CD14-positive monocyte (primary cell): ENCODE measurements around the gene CCL19. TPM values are rescaled to one million over a fixed set of nuclear protein-coding genes. Genes with fewer than 3 reads are reported as not detected.

Experiments
- DNase-seq, 3 donors: peaks; one replicate each; pipeline ENCODE4 v3.0.0-alpha.2; 2011 to 2022
- H2AFZ ChIP-seq: 2 replicates; pipeline ENCODE4 v1.6.0; 2012; ENCODE audit warnings: mild to moderate bottlenecking, low read depth, low read length, inconsistent platforms; ENCODE audit not compliant: insufficient read depth, poor library complexity, severe bottlenecking
- H3K27ac ChIP-seq, 2 donors: 1 replicate in 1 of 2; 2 replicates in 1 of 2; pipeline ENCODE4 v1.5.1; 2012 to 2013; ENCODE audit warnings: low read length in 2 of 2, control low read depth in 1 of 2, inconsistent platforms in 1 of 2, low read depth in 1 of 2, mild to moderate bottlenecking in 1 of 2
- H3K27me3 ChIP-seq, 2 donors: one replicate each; pipeline versions ENCODE4 v1.6.0 to v1.6.1; 2011 to 2013; ENCODE audit warnings: low read length in 2 of 2; ENCODE audit not compliant: control insufficient read depth in 2 of 2, insufficient read depth in 2 of 2
- H3K36me3 ChIP-seq, 2 donors: replicated peaks in 1 of 2; 1 replicate in 1 of 2; 2 replicates in 1 of 2; pipeline versions ENCODE4 v1.5.1 to v1.6.1; 2012 to 2013; ENCODE audit warnings: low read length in 2 of 2, control low read depth in 1 of 2, inconsistent platforms in 1 of 2, mild to moderate bottlenecking in 1 of 2; ENCODE audit not compliant: insufficient read depth in 2 of 2, control insufficient read depth in 1 of 2
- H3K4me1 ChIP-seq, 2 donors: 1 replicate in 1 of 2; 2 replicates in 1 of 2; pipeline versions ENCODE4 v1.5.1 to v1.6.1; 2012 to 2013; ENCODE audit warnings: low read length in 2 of 2, control low read depth in 1 of 2, inconsistent platforms in 1 of 2, mild to moderate bottlenecking in 1 of 2, moderate library complexity in 1 of 2; ENCODE audit not compliant: insufficient read depth in 2 of 2, control insufficient read depth in 1 of 2
- H3K4me2 ChIP-seq: replicated peaks from 2 replicates; pipeline ENCODE3; 2012; ENCODE audit warnings: low read length, moderate library complexity, mild to moderate bottlenecking; ENCODE audit not compliant: poor library complexity, severe bottlenecking; ENCODE audit errors: extremely low read depth
- H3K4me3 ChIP-seq, 3 experiments: fragments of 200-600 bp in 1 of 3; sonication (generic) in 1 of 3; replicated peaks in 1 of 3; 1 replicate in 2 of 3; 2 replicates in 1 of 3; pipeline ENCODE4 v1.5.1; 2011 to 2013; ENCODE audit warnings: low read length in 3 of 3, mild to moderate bottlenecking in 3 of 3, control low read depth in 2 of 3, low read depth in 2 of 3, inconsistent platforms in 1 of 3, moderate library complexity in 1 of 3
- H3K79me2 ChIP-seq: 2 replicates; pipeline ENCODE4 v1.6.0; 2012; ENCODE audit warnings: mild to moderate bottlenecking, control low read depth, inconsistent platforms, low read length, moderate library complexity; ENCODE audit not compliant: insufficient read depth
- H3K9ac ChIP-seq: 2 replicates; pipeline ENCODE4 v1.6.0; 2017; ENCODE audit warnings: low read length, mild to moderate bottlenecking; ENCODE audit not compliant: insufficient read depth, poor library complexity, severe bottlenecking
- H3K9me3 ChIP-seq, 2 donors: replicated peaks in 1 of 2; 1 replicate in 1 of 2; 2 replicates in 1 of 2; pipeline versions ENCODE4 v1.5.1 to v1.6.1; 2012 to 2013; ENCODE audit warnings: low read length in 2 of 2, control low read depth in 1 of 2; ENCODE audit not compliant: control insufficient read depth in 1 of 2, insufficient read depth in 1 of 2
- H4K20me1 ChIP-seq: 2 replicates; pipeline ENCODE4 v1.6.0; 2012; ENCODE audit warnings: mild to moderate bottlenecking, low read length, control low read depth, moderate library complexity; ENCODE audit not compliant: insufficient read depth
- H3K27ac Mint-ChIP-seq, 7 donors: one replicate each; pipeline ENCODE4 v1.8.0; 2020; ENCODE audit warnings: mild to moderate bottlenecking in 7 of 7, mixed read lengths in 7 of 7, moderate library complexity in 6 of 7, inconsistent platforms in 2 of 7
- H3K27me3 Mint-ChIP-seq, 3 donors: one replicate each; pipeline ENCODE4 v1.8.0; 2021 to 2022; ENCODE audit warnings: low read depth in 3 of 3, mild to moderate bottlenecking in 3 of 3, mixed read lengths in 3 of 3, moderate library complexity in 3 of 3, inconsistent platforms in 1 of 3
- H3K36me3 Mint-ChIP-seq, 2 donors: one replicate each; pipeline ENCODE4 v1.8.0; 2020; ENCODE audit warnings: mixed read lengths in 2 of 2, inconsistent platforms in 1 of 2, mild to moderate bottlenecking in 1 of 2
- H3K4me1 Mint-ChIP-seq: one replicate; pipeline ENCODE4 v1.8.0; 2020; ENCODE audit warnings: mild to moderate bottlenecking, mixed read lengths
- H3K4me3 Mint-ChIP-seq, 2 donors: one replicate each; pipeline ENCODE4 v1.8.0; 2020; ENCODE audit warnings: mild to moderate bottlenecking in 2 of 2, mixed read lengths in 2 of 2, moderate library complexity in 1 of 2
- H3K9me3 Mint-ChIP-seq, 7 donors: one replicate each; pipeline ENCODE4 v1.8.0; 2020 to 2022; ENCODE audit warnings: mixed read lengths in 7 of 7, mild to moderate bottlenecking in 6 of 7, moderate library complexity in 6 of 7, inconsistent platforms in 2 of 7
- WGBS: methylation state at CpG from one replicate; pipeline ENCODE4 v1.1.5; 2013; ENCODE audit warnings: missing lambda C conversion rate; ENCODE audit not compliant: insufficient coverage; 5-methylcytosine and 5-hydroxymethylcytosine counted together
- intact Hi-C, 2 donors: fragments of 100-400 bp; cut with micrococcal nuclease; formaldehyde crosslinking; loops; one replicate each; pipeline versions ENCODE4 v1.15.0 to v1.15.1; 2023
- polyA plus RNA-seq, 3 donors: library from polyadenylated mRNA; depleted of rRNA in 1 of 3; unstranded in 2 of 3; stranded (reverse) in 1 of 3; fragments of 300-500 nt in 2 of 3; fragments of >200 nt in 1 of 3; fragmentation: Illumina TruSeq in 2 of 3; gene quantifications; 1 replicate in 2 of 3; 2 replicates in 1 of 3; pipeline ENCODE4 v1.2.3, GENCODE V29; 2012 to 2021
- TF ChIP-seq, protein P1 (sequence below): fragments of 200-600 bp; IDR thresholded peaks from one replicate; pipeline ENCODE4 v1.8.0; 2022; ENCODE audit warnings: antibody characterized with exemption, mild to moderate bottlenecking

Gene CCL19
- polyA plus RNA-seq, 3 donors, result 0.21 TPM; not detected in 2

DNA sequence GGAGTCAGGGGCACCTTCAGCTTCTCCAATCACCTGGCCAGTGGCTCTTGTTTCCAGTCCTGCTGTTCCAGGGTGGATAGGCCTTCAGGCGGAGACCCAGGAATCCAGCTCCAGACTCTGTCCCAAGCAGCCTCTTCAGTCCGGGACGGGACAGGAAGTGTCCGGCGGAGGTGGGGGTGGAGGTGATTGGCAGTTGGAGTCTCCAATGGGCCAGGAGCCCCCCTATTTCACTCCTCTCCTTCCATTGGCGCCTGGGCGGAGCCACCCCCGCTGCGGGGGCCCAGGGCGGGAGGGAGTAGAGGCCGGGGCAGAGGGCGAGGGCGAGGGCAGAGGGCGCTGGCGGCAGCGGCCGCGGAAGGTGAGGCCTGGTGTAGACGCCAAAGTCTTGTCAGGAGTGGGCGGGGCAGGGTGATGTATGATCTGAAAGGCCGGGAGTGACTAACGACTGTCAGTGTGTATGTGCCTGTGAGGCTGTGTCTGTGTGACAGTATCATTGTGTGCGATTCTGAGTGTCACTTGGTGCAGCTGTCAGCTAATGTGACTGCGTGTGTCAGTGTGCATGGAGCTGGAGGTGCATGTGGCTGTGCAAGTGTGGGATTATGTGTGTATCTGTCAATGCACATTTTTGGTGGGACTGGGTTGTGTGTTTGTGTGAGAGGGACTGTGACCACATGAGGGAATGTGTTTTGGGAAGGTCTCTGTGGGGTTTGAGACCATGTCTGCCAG is 39.0 kb downstream of the CCL19 start, which contains the start of gene IL11RA:
Gene IL11RA (plus strand): TSS at position 310 of the 726 bp plus-strand sequence. CDS start 3,033 bp downstream, outside the sequence.
- no peak within 1 kb of the TSS for H3K9ac ChIP-seq
- H3K9me3 ChIP-seq, result no peaks in the 10 kb centered on the region
- H3K79me2 ChIP-seq, result peaks cover 2% of the 10 kb centered on the region
- peak within 1 kb of the TSS; percentile 54 to 72 for H3K4me3 Mint-ChIP-seq
- H2AFZ ChIP-seq, result peak within 1 kb of the TSS; percentile 50
- peaks cover 11% of the 10 kb centered on the region for H4K20me1 ChIP-seq
- peaks cover 18 to 30% of the 10 kb centered on the region in 2 donors for H3K36me3 ChIP-seq
- peaks cover 37% of the 10 kb centered on the region for H3K4me1 Mint-ChIP-seq
- peaks cover 34 to 44% of the 10 kb centered on the region in 2 donors for H3K36me3 Mint-ChIP-seq
- H3K4me1 ChIP-seq, result peaks cover 15 to 20% of the 10 kb centered on the region in 2 donors
- no peak within 1 kb of the TSS for H3K27ac ChIP-seq
- whole genome bisulfite sequencing, result 37% methylated on average over 19 of the region's 24 CpGs
- TF ChIP-seq, protein P1, sequence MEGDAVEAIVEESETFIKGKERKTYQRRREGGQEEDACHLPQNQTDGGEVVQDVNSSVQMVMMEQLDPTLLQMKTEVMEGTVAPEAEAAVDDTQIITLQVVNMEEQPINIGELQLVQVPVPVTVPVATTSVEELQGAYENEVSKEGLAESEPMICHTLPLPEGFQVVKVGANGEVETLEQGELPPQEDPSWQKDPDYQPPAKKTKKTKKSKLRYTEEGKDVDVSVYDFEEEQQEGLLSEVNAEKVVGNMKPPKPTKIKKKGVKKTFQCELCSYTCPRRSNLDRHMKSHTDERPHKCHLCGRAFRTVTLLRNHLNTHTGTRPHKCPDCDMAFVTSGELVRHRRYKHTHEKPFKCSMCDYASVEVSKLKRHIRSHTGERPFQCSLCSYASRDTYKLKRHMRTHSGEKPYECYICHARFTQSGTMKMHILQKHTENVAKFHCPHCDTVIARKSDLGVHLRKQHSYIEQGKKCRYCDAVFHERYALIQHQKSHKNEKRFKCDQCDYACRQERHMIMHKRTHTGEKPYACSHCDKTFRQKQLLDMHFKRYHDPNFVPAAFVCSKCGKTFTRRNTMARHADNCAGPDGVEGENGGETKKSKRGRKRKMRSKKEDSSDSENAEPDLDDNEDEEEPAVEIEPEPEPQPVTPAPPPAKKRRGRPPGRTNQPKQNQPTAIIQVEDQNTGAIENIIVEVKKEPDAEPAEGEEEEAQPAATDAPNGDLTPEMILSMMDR, result no peak
- H3K4me3 ChIP-seq, result peak within 1 kb of the TSS in 1 of 3 experiments; percentile 42
- H3K27me3 ChIP-seq, result no peaks in the 10 kb centered on the region
- peaks cover 6 to 14% (median 8%) of the 10 kb centered on the region in 3 donors for H3K27me3 Mint-ChIP-seq
- intact Hi-C loops, result no loop called here
- peak; percentile 32 to 64 (median 41) for DNase-seq
- peak within 1 kb of the TSS in 2 of 7 donors; percentile 1 to 26 for H3K27ac Mint-ChIP-seq
- H3K9me3 Mint-ChIP-seq, result peaks cover 0 to 4% (median 0%) of the 10 kb centered on the region in 7 donors
- H3K4me2 ChIP-seq, result peak within 1 kb of the TSS; percentile 46

DNA sequence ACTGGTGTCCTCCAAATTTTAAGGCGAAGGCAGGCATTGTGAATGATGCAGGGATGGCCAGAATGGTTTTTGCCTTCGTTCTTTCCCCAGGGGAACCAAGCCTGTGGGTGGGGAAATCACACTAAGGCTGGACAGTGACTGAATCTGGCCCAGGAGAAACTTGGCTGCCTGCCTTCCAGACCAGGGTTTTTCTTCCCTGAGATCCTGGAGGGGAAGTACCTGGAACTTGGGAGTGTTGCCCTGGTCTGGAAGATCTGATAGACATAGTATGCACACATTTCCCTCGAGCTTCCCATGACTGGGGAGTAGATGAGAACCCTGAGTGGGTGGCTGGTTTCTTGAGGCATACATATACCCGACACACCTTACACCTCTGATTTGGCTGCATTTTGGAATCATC is 39.8 kb downstream of the CCL19 start:
- WGBS, result 100% methylated on average over 1 of the region's 4 CpGs
- Histone ChIP-seq H3K9me3 (no peaks in the 10 kb centered on the region), H3K9ac (no peak overlapping the region), H3K79me2 (peaks cover 4% of the 10 kb centered on the region), H4K20me1 (peaks cover 14% of the 10 kb centered on the region), H3K27me3 (no peaks in the 10 kb centered on the region), H3K4me1 (peaks cover 17 to 25% of the 10 kb centered on the region in 2 donors), H3K36me3 (peaks cover 18 to 30% of the 10 kb centered on the region in 2 donors), H3K27ac (no peak overlapping the region), H3K4me3 (no peak overlapping the region), H3K4me2 (no peak overlapping the region), H2AFZ (no peak overlapping the region)
- Mint-ChIP-seq H3K4me1 (peaks cover 41% of the 10 kb centered on the region), H3K9me3 (peaks cover 0 to 4% (median 0%) of the 10 kb centered on the region in 7 donors), H3K27me3 (peaks cover 6 to 14% (median 8%) of the 10 kb centered on the region in 3 donors), H3K36me3 (peaks cover 34 to 44% of the 10 kb centered on the region in 2 donors), H3K4me3 (no peak overlapping the region), H3K27ac (no peak overlapping the region)
- DNase-seq, result no peak
- intact Hi-C loops, result no loop called here
- TF ChIP-seq, protein P1, result no peak
